OCI-LY3 (cell line): ENCODE data around the gene LRRC8E.

Experiments used
- H2AFZ ChIP-seq: fragments of 200-600, 300-600 bp; shearing (Covaris generic); 2 replicates; pipeline ENCODE4 v1.6.0; 2014; ENCODE audit warnings: antibody characterized with exemption, low read depth, low read length
- H3K27ac ChIP-seq: fragments of 200-600, 300-600 bp; sonication (generic); 2 replicates; pipeline ENCODE4 v1.5.1; 2014; ENCODE audit warnings: mild to moderate bottlenecking, low read length, moderate library complexity, mixed read lengths
- H3K27me3 ChIP-seq: fragments of 200-600, 300-600 bp; sonication (generic); 2 replicates; pipeline ENCODE4 v1.6.1; 2014; ENCODE audit warnings: low read depth, low read length, mixed read lengths
- H3K36me3 ChIP-seq: fragments of 200-600, 300-600 bp; sonication (generic); replicated peaks from 2 replicates; pipeline ENCODE3; 2014; ENCODE audit warnings: low read depth, low read length, mixed read lengths
- H3K4me1 ChIP-seq: fragments of 300-600, 200-600 bp; sonication (generic); 2 replicates; pipeline ENCODE4 v1.6.1; 2014; ENCODE audit warnings: low read length, mixed read lengths
- H3K4me2 ChIP-seq: fragments of 200-600, 300-600 bp; sonication (generic); 2 replicates; pipeline ENCODE4 v1.6.1; 2014; ENCODE audit warnings: low read length, mixed read lengths
- H3K4me3 ChIP-seq: fragments of 300-600, 200-600 bp; sonication (generic); 2 replicates; pipeline ENCODE4 v1.5.1; 2014; ENCODE audit warnings: antibody characterized with exemption, mild to moderate bottlenecking, low read length, moderate library complexity
- H3K79me2 ChIP-seq: fragments of 300-600, 200-600 bp; shearing (Covaris generic); 2 replicates; pipeline ENCODE4 v1.6.1; 2014; ENCODE audit warnings: mild to moderate bottlenecking, low read length, mixed read lengths
- H3K9ac ChIP-seq: fragments of 300-600, 200-600 bp; shearing (Covaris generic); 2 replicates; pipeline ENCODE4 v1.6.0; 2014; ENCODE audit warnings: mild to moderate bottlenecking, low read length, moderate library complexity
- H3K9me3 ChIP-seq: fragments of 200-600, 300-600 bp; shearing (Covaris generic); 2 replicates; pipeline ENCODE4 v1.6.1; 2014; ENCODE audit warnings: low read length, mixed read lengths; ENCODE audit not compliant: insufficient read depth
- H4K20me1 ChIP-seq: fragments of 200-600, 300-600 bp; sonication (generic); 2 replicates; pipeline ENCODE4 v1.6.1; 2016; ENCODE audit warnings: low read length, mixed read lengths; ENCODE audit not compliant: insufficient read depth
- EZH2phosphoT487 ChIP-seq: fragments of 200-600 bp; shearing (Covaris generic); IDR thresholded peaks from 2 replicates; pipeline ENCODE4 v1.6.1; 2018; ENCODE audit warnings: antibody characterized with exemption, mixed run types, low read depth
- TF ChIP-seq, protein P1 (sequence below): fragments of 200-600, 300-600 bp; sonication (generic); IDR thresholded peaks from 2 replicates; pipeline ENCODE4 v1.5.1; 2014; ENCODE audit warnings: antibody characterized with exemption, low read length, low read depth

LRRC8E gene

DNA sequence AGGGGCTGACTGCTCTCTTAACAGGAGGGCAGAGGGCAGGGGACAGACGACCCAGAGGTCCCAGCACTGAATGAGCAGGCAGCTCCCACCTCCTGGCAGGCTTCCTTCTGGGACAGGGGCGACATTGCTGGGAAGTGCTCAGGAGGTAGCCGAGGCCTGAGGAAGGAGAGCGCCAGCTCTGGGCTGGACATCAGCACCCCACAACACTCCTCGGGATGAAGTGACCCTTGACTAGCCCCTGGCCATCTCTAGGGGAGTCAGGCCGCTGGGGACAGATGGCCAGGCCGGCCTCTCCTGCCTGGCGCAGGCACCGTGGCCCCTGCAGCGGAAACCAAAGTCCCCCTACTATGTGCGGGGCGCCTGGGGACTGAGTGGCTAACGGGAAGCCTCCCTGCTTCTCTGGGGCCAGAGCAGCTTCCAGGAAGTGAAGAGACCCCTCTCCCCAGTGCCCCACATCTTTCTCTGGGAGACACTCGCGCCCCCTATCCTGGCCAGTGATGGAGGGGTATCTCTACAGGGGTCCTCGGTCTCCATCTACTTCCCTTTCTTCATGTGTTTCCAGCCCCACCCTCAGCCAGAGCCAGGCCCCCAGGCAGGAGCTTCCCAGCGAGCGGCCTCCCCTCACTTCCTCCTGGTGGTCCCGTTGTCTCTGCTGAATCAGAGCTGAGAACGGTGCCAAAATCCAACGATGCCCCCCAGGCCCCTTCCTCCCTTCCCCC lies 24.2 kb upstream of the LRRC8E start:
- H3K79me2 ChIP-seq: no peaks in the 10 kb centered on the region
- H2AFZ ChIP-seq: no peak overlapping the region
- no peaks in the 10 kb centered on the region for H3K9me3 ChIP-seq
- H3K4me3 ChIP-seq: no peak overlapping the region
- H3K9ac ChIP-seq: no peak overlapping the region
- no peak overlapping the region for H3K4me2 ChIP-seq
- TF ChIP-seq EZH2phosphoT487: no peak
- no peaks in the 10 kb centered on the region for H3K36me3 ChIP-seq
- no peak overlapping the region for H3K27ac ChIP-seq
- H4K20me1 ChIP-seq: no peaks in the 10 kb centered on the region
- H3K4me1 ChIP-seq: peaks cover 9% of the 10 kb centered on the region
- H3K27me3 ChIP-seq: no peaks in the 10 kb centered on the region

DNA sequence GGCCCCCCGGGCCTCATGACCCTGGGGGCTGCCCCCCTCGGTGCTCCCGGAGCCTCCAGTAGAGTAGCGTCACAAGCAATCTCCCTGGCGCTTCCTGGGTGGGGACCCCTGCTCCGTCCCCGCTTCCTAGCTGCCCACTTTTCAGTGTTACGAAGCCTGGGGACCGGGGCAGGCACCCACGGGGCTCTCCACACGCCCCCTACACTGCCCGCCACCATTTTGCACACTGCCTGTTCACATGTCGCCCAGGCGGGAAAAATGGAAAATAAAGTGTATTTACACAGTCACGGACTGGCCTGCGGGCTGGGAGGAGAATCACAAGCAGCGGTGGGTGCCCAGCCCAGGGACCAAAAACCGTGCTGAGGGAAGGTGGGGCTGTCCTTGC lies 23.6 kb upstream of the LRRC8E start:
- no peak overlapping the region for H3K4me3 ChIP-seq
- no peaks in the 10 kb centered on the region for H3K9me3 ChIP-seq
- H2AFZ ChIP-seq: no peak overlapping the region
- H3K79me2 ChIP-seq: no peaks in the 10 kb centered on the region
- no peaks in the 10 kb centered on the region for H4K20me1 ChIP-seq
- no peaks in the 10 kb centered on the region for H3K36me3 ChIP-seq
- no peak overlapping the region for H3K9ac ChIP-seq
- TF ChIP-seq, protein P1, sequence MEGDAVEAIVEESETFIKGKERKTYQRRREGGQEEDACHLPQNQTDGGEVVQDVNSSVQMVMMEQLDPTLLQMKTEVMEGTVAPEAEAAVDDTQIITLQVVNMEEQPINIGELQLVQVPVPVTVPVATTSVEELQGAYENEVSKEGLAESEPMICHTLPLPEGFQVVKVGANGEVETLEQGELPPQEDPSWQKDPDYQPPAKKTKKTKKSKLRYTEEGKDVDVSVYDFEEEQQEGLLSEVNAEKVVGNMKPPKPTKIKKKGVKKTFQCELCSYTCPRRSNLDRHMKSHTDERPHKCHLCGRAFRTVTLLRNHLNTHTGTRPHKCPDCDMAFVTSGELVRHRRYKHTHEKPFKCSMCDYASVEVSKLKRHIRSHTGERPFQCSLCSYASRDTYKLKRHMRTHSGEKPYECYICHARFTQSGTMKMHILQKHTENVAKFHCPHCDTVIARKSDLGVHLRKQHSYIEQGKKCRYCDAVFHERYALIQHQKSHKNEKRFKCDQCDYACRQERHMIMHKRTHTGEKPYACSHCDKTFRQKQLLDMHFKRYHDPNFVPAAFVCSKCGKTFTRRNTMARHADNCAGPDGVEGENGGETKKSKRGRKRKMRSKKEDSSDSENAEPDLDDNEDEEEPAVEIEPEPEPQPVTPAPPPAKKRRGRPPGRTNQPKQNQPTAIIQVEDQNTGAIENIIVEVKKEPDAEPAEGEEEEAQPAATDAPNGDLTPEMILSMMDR: no peak
- TF ChIP-seq EZH2phosphoT487: no peak
- H3K27me3 ChIP-seq: no peaks in the 10 kb centered on the region
- no peak overlapping the region for H3K4me2 ChIP-seq
- peaks cover 9% of the 10 kb centered on the region for H3K4me1 ChIP-seq
- H3K27ac ChIP-seq: no peak overlapping the region

GRCh38 chr19:7865262-7865911 lies 22.9 kb upstream of the LRRC8E start:
- no peak for TF ChIP-seq EZH2phosphoT487
- TF ChIP-seq, protein P1: no peak
- Histone ChIP-seq H4K20me1 (no peaks in the 10 kb centered on the region), H3K4me3 (peak overlapping the region; percentile 63), H2AFZ (peak overlapping the region; percentile 29; the same call in 1 of the 2 replicates), H3K36me3 (no peaks in the 10 kb centered on the region), H3K79me2 (no peaks in the 10 kb centered on the region), H3K9ac (peak overlapping the region; percentile 5), H3K9me3 (no peaks in the 10 kb centered on the region), H3K27me3 (no peaks in the 10 kb centered on the region), H3K27ac (no peak overlapping the region), H3K4me1 (peaks cover 9% of the 10 kb centered on the region), H3K4me2 (peak overlapping the region; percentile 46)

DNA sequence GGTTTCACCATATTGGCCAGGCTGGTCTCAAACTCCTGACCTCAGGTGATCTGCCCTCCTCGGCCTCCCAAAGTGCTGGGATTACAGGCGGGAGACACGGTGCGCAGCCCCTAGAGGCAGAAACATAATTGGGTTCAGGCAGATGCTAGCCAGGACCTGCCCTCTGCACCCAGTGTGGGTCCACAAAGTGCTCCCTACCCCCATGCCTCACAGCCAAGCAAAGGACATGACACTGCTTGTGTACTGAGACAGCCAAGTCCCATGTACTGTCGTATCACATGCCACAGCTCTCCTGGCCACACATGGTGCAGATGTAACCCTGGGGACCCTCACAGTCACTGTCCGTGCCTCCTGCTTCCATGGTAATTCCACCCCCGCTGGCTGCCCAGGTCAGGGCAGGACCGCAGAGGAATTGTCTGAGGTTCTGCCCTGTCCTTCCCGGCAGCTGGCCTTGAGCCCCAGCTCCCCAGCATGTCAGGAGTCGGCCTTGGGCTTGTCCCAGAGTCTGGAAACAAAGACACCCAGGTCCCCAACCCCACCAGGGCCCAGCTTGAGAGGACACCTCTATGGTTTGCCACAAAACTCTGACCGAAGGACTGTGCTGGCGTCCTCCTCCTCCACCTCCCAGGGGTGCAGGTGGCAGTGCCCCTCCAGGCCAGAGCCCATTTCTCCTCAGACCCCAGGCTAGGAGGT lies 21.8 kb upstream of the LRRC8E start:
- no peaks in the 10 kb centered on the region for H3K27me3 ChIP-seq
- H3K4me3 ChIP-seq: no peak overlapping the region
- H3K9ac ChIP-seq: no peak overlapping the region
- no peaks in the 10 kb centered on the region for H3K9me3 ChIP-seq
- peaks cover 18% of the 10 kb centered on the region for H3K4me1 ChIP-seq
- TF ChIP-seq EZH2phosphoT487: no peak
- TF ChIP-seq, protein P1: no peak
- no peaks in the 10 kb centered on the region for H3K36me3 ChIP-seq
- H3K4me2 ChIP-seq: no peak overlapping the region
- H2AFZ ChIP-seq: no peak overlapping the region
- no peaks in the 10 kb centered on the region for H3K79me2 ChIP-seq
- no peak overlapping the region for H3K27ac ChIP-seq
- no peaks in the 10 kb centered on the region for H4K20me1 ChIP-seq
